T-helper 1 cell treated with Interleukin-12 subunit alpha and Interleukin-12 subunit beta and Interleukin-4 antibody, amounts not matched to agents 30 μg/mL and 1 μg/mL, for 36 hours (primary cell): ENCODE data around the gene C16orf96.

Experiments
- H3K27ac Mint-ChIP-seq: one replicate; pipeline ENCODE4 v1.8.0; 2021; ENCODE audit warnings: mild to moderate bottlenecking, mixed read lengths
- H3K27me3 Mint-ChIP-seq: one replicate; pipeline ENCODE4 v1.8.0; 2021; ENCODE audit warnings: low read depth, mixed read lengths
- H3K36me3 Mint-ChIP-seq: one replicate; pipeline ENCODE4 v1.8.0; 2021; ENCODE audit warnings: low read depth, mixed read lengths
- H3K4me1 Mint-ChIP-seq: one replicate; pipeline ENCODE4 v1.8.0; 2021; ENCODE audit warnings: low read depth, mixed read lengths
- H3K4me3 Mint-ChIP-seq: one replicate; pipeline ENCODE4 v1.8.0; 2021; ENCODE audit warnings: mild to moderate bottlenecking, moderate library complexity, mixed read lengths
- H3K9me3 Mint-ChIP-seq: one replicate; pipeline ENCODE4 v1.8.0; 2021; ENCODE audit warnings: mixed read lengths

The C16orf96 gene

DNA sequence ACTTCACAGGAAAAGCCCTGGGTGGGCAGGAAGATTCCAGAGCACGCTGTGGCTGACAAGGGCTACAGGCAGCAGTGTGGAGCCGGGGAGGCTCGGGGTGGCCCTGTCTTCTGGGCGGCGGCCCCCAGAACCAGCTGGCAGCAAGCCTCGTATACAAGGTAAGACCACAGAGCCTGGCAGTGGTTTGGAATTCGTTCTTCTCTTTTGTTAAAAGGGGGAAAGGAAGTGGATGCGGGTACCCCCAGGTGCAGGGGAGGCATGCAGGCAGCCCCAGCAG lies 52.5 kb downstream of the C16orf96 start:
- H3K4me3 Mint-ChIP-seq, result no peak overlapping the region
- no peak overlapping the region for H3K27ac Mint-ChIP-seq
- no peaks in the 10 kb centered on the region for H3K27me3 Mint-ChIP-seq
- H3K9me3 Mint-ChIP-seq, result no peaks in the 10 kb centered on the region
- no peaks in the 10 kb centered on the region for H3K36me3 Mint-ChIP-seq
- peaks cover 1% of the 10 kb centered on the region for H3K4me1 Mint-ChIP-seq

DNA sequence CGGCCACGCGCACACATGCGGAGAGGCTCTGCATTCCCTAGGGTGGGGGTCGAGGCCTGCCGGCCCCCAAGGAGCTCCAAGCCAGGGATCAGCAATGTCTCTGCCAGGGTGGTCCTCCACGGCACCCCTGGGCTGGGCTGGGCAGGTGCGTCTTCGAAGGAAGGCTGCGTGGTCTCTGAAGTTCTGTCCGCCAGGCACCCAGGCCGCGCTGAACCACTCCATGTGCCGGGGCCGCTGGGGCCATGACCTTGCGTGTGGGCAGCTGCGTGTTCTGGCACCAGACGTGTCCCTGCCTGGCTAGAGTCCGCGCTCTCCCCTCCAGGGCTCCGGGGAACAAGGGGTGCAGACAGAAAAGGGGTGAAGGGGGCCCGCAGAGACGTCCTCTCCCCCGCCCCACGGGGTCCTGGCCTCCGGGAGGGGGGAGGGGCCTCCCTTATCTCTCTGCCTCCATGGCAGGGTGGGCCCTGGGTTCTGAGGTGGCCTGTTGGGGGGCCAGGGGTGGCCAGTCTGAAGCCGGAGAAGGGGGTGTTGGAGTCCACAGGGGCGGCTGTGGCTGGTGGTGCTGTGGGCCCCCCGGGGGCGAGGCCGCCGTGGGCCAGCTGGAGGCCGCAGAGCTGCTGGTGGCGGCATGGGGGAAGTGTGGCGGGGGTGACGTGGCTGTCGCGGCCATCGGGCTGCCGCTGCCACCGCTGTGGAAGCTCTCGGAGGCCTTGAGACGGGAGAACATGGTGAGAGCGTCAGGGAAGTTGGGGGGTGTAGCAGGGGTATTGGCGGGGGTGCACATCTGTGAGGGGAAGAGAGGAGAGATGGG lies 53.3 kb downstream of the C16orf96 start:
- Mint-ChIP-seq H3K27ac (no peak overlapping the region), H3K36me3 (no peaks in the 10 kb centered on the region), H3K27me3 (no peaks in the 10 kb centered on the region), H3K4me3 (no peak overlapping the region), H3K4me1 (peaks cover 1% of the 10 kb centered on the region), H3K9me3 (no peaks in the 10 kb centered on the region)

DNA sequence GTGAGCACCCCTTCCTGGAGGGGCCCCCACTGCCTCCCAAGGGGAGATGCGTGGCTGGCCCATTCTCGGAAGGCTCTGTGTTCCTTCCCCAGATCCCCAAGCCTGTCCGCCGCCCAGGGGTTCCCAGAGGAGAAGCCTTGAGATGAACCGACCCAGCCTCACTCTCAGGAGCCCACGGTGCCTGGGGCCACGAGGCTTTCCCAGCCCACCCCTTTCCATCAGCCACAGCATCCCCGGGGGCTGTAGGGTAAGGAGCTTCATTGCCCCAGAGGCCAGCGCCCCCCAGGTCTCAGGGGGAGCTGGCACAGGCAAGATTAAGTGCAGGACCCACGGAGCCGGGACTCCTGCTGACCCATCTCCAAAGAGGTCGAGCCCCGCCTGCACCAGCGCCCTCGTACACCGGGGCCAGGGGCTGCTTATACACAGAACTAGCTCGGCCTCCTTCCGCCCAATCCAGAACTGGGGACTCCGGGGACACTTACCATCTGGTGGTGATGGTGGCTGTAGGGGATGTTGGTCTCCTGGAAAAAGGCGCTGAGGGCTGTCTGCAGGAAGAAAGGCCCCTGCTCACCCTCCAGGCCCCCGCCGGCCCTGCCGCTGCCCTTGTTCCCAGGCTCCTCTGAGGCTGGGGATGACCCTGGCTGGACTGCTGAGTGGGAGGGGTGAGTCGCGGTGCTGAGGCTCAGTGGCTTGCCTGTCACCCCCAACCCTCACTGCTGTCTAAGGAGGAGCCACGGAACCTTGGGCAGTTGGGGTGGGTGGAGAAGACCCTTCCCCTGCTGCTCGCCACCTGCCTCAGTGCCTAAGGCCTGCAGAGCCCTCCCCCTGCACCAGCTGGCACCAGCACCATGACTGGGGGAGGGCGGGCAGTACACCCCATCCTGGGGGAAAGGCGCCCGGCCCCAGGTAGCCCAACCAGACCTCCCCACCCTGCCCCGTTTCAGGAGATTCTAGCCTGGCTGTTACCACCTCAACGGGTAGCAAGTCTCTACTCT lies 54.2 kb downstream of the C16orf96 start:
- Mint-ChIP-seq H3K9me3 (no peaks in the 10 kb centered on the region), H3K4me3 (no peak overlapping the region), H3K27me3 (no peaks in the 10 kb centered on the region), H3K36me3 (no peaks in the 10 kb centered on the region), H3K27ac (no peak overlapping the region), H3K4me1 (peaks cover 3% of the 10 kb centered on the region)

GRCh38 chr16:4611337-4612021 lies 55.3 kb downstream of the C16orf96 start:
- H3K4me1 Mint-ChIP-seq, result peaks cover 11% of the 10 kb centered on the region
- H3K27ac Mint-ChIP-seq, result no peak overlapping the region
- H3K27me3 Mint-ChIP-seq, result no peaks in the 10 kb centered on the region
- H3K36me3 Mint-ChIP-seq, result no peaks in the 10 kb centered on the region
- H3K9me3 Mint-ChIP-seq, result no peaks in the 10 kb centered on the region
- H3K4me3 Mint-ChIP-seq, result no peak overlapping the region

- H3K9me3 Mint-ChIP-seq, result no peaks in the 10 kb centered on the region
- no peaks in the 10 kb centered on the region for H3K27me3 Mint-ChIP-seq
- H3K36me3 Mint-ChIP-seq, result no peaks in the 10 kb centered on the region
- no peak overlapping the region for H3K4me3 Mint-ChIP-seq
- no peak overlapping the region for H3K27ac Mint-ChIP-seq
- peaks cover 13% of the 10 kb centered on the region for H3K4me1 Mint-ChIP-seq
Observed at GRCh38 chr16:4612474-4612931, 56.4 kb downstream of the C16orf96 start.

DNA sequence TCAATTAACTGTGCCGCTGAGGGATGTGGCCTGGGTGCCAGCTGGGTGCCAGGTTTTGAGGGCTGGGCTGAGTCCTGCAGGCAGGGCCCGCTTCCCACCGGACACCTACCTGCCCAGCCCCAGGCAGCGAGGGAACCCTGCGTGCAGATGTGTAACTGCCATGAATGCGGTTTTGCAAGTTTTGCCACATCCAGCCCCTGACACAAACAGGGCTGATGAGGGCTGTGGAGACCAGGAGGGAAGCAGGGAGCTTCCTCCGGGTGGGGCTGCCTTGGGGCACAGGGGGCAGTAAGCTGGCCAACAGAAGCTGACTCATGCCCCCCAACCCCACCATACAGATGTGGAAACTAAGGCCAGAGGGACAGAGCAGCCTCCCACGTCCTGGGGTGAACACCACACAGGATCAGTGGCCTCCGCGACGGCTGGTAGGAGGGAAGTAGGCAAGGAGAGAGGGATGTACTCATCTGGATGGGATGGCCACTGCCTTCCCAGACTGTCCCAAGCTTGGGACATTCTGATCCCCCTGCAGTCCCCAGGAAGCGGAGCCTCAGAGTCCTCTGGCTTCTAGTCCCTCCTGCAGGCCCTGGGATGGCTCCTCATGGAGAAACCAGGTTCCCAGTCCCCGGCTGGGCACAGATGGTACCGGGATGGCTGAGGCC lies 57.0 kb downstream of the C16orf96 start:
- no peaks in the 10 kb centered on the region for H3K9me3 Mint-ChIP-seq
- H3K27me3 Mint-ChIP-seq, result no peaks in the 10 kb centered on the region
- H3K27ac Mint-ChIP-seq, result no peak overlapping the region

GRCh38 chr16:4613636-4614570 lies 57.8 kb downstream of the C16orf96 start:
- peaks cover 13% of the 10 kb centered on the region for H3K4me1 Mint-ChIP-seq
- H3K4me3 Mint-ChIP-seq, result peak overlapping the region; percentile 67
- no peak overlapping the region for H3K27ac Mint-ChIP-seq
- H3K36me3 Mint-ChIP-seq, result no peaks in the 10 kb centered on the region
- H3K9me3 Mint-ChIP-seq, result no peaks in the 10 kb centered on the region
- no peaks in the 10 kb centered on the region for H3K27me3 Mint-ChIP-seq

More for the DNA sequence above, 57.0 kb downstream of the C16orf96 start:
- Mint-ChIP-seq H3K4me3 (peak overlapping the region; percentile 67), H3K36me3 (no peaks in the 10 kb centered on the region), H3K4me1 (peaks cover 13% of the 10 kb centered on the region)

DNA sequence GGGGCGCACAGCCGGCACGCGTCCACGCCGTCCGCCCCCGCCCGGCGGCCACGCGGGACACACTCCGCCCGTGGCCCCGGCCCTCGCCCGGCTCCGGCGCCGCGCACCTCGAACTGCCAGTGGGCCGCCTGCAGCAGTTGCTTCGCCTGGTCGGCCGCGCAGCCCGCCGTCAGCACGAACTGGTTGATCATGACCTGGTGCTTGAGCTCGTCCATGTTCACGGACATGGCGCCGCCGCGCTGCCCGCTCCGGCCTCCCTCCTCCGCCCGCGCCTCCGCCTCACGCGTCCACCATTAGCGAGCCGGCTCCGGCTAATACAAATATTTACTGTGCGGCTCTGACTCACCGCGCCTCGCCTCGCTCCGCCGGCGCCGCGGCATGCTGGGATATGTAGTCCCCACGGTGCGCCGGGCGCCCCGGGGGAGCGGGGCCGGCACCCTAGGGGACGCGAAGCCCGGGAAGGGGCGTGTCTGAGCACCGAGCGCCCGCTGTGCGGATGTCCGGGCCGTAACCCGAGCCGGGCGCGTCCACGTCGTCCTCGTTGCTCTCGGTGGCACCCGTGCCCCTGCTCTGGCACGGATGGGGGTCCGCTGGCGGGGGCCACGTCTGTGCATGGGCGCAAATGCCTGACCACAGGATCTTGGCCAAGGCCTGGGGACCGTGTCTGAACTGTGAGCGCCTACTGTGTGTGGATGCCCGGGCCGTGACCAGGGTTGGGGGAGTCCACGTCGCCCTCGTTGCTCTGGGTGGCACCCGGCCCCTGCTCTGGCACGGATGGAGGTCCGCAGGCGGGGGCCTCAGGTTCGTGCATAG lies 58.6 kb downstream of the C16orf96 start, which contains the start of gene UBALD1:
Gene UBALD1, minus strand, starts transcription at position 318 of the 813 bp plus-strand sequence. Its CDS starts 91 bp downstream, at position 227.
- H3K27ac Mint-ChIP-seq, result peak within 1 kb of the TSS; percentile 97
- H3K9me3 Mint-ChIP-seq, result no peaks in the 10 kb centered on the region
- peaks cover 13% of the 10 kb centered on the region for H3K4me1 Mint-ChIP-seq
- H3K27me3 Mint-ChIP-seq, result no peaks in the 10 kb centered on the region
- H3K36me3 Mint-ChIP-seq, result no peaks in the 10 kb centered on the region
- peak within 1 kb of the TSS; percentile 97 for H3K4me3 Mint-ChIP-seq

DNA sequence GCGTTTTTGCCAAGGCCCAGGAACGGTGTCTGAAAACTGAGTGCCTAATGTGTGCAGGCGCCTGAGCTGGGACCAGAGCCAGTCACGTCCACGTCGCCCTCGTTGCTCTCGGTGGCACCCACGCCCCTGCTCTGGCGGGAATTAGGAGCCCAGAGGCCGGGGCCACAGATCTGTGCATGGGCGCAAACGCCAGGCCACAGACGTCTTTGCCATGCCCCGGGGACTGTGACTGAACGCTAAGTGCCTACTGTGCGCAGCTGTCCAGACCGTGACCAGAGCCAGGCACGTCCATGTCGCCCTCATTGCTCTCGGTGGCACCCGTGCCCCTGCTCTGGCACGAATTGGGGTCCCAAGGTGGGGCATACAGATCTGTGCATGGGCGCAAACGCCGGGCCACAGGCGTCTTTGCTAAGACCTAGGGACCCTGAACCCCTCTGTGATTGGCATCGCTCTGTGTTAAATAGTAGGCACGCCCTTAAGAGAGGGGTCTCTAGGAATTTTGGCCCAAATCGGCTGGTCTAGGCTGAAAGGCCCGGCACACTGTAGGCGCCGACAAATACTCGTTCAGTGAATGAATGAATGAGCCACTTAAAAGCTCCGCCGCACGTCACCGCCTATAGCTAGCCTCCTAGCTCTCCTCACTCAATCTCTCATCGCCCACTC lies 59.4 kb downstream of the C16orf96 start:
- peaks cover 13% of the 10 kb centered on the region for H3K4me1 Mint-ChIP-seq
- H3K27me3 Mint-ChIP-seq, result no peaks in the 10 kb centered on the region
- H3K27ac Mint-ChIP-seq, result peak overlapping the region; percentile 97
- peak overlapping the region; percentile 97 for H3K4me3 Mint-ChIP-seq
- H3K9me3 Mint-ChIP-seq, result no peaks in the 10 kb centered on the region
- H3K36me3 Mint-ChIP-seq, result no peaks in the 10 kb centered on the region

- peak overlapping the region; percentile 99 for H3K27ac Mint-ChIP-seq
- peak overlapping the region; percentile 97 for H3K4me3 Mint-ChIP-seq
- no peaks in the 10 kb centered on the region for H3K27me3 Mint-ChIP-seq
- no peaks in the 10 kb centered on the region for H3K36me3 Mint-ChIP-seq
- H3K9me3 Mint-ChIP-seq, result no peaks in the 10 kb centered on the region
- peaks cover 13% of the 10 kb centered on the region for H3K4me1 Mint-ChIP-seq
Observed at GRCh38 chr16:4616047-4616811, 60.1 kb downstream of the C16orf96 start.

DNA sequence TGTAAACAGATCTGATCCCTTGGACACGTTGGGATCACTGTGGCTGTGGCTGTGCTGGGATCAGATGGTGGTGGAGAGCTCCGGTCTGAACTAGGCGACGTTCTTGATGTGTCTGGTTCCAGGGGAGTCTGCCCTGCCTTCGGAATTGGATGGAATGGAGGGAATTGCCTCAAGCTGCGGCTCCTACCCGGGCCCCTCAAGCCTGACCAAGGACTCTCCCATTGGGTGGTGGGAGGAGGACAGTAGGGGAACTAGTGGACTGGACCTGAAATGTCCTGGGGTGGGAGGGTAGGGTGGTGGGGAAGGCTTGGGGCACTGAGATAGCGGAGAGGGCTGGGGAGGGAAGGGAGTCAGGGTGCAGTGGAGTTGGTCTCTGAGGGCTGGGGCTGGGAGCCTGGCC lies 61.7 kb downstream of the C16orf96 start:
- no peaks in the 10 kb centered on the region for H3K9me3 Mint-ChIP-seq
- no peak overlapping the region for H3K4me3 Mint-ChIP-seq
- H3K36me3 Mint-ChIP-seq, result no peaks in the 10 kb centered on the region
- no peaks in the 10 kb centered on the region for H3K27me3 Mint-ChIP-seq
- H3K27ac Mint-ChIP-seq, result peak overlapping the region; percentile 45
- H3K4me1 Mint-ChIP-seq, result peaks cover 12% of the 10 kb centered on the region
